Fibroblast of skin of left biceps (primary cell): Measurements from ENCODE around the gene PYCARD.
A peak's percentile ranks its signal among the peaks of the same experiment; 100 is the strongest.
"Not testable (repeated sequence)": the region's sequence is repeated elsewhere in the genome, so short reads cannot be mapped to it uniquely, and the experiment has no call there.

Experiments
- DNase-seq, 2 experiments: peaks; one replicate each; pipeline ENCODE4 v3.0.0-alpha.2; 2013; ENCODE audit warnings: low read depth in 2 of 2

Gene PYCARD

DNA sequence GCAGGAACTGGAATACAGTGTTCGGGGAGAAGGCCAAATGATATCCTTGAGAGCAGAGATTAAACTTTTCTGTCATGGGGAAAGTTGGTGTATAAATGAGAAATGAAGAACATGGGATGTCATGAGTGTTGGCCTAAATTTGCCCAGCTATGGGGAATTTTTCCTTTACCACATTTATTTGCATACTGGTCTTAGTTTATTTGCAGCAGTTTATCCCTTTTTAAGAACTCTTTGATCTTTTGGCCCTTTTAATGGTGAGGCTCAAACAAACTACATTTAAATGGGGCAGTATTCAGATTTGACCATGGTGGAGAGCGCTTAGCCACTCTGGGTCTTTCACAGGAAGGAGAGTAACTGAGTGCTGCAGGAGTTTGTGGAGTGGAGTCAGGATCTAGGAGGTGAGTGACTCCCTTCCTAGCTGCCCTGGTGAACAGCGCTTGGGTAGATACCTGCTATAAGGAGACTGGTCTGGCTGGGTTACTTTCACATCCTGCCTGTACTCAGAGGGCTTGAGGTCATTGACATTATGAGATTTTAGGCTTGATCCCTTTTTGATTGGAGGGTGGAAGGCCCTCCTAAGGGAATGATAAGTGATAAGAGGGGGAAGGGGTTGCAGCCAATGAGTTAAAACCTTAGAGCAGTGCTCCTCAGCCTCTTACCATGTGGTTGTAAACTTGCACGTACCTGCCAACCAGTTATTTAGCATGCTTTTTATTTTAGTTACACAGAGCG lies 10.7 kb downstream of the PYCARD start:
- DNase-seq, result no peak

GRCh38 chr16:31190818-31191444 lies 11.6 kb downstream of the PYCARD start:
- no peak for DNase-seq

GRCh38 chr16:31190061-31190460 lies 12.5 kb downstream of the PYCARD start:
- DNase-seq, result no peak

GRCh38 chr16:31189412-31189778 lies 13.2 kb downstream of the PYCARD start:
- no peak for DNase-seq

DNA sequence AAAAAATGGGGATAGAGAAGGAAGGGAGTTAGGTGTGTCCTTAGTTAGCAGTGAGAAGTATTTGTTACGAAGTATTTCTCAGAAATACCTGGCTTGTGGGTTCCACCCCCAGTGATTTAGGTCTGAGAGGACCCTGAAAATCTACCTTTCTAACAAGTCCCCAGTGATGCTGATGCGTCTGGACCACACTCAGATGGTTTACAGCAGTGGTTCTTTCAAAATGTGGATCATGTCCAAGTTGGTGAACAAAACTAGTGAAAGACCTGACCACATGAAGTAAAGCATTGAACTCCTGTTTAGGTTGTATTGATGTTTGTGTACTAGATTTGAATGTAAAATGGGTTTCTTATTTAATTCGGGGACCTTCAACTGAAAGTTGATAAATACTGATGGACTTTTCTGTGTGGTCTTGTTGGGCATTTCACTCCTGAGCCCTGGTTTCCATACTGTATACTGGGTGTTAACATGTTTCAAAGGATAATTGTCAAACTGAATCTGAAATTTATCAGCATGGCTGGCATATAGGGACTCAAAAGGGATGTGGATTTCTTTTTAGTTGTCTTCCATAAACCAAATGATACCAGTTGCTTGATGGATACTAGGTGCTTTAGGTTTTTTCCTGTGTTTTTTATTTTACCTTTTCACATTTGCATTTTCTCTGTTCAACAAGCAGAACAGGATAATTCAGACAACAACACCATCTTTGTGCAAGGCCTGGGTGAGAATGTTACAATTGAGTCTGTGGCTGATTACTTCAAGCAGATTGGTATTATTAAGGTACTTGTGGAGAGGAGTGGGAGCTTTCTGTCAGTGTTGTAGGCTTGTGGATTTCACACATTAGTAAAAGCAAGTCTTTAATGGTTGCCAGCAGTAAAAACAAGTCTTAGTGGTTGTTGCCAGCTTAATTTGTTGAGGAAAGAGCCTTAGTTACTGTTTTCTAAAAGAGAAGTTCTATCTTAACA lies 13.8 kb downstream of the PYCARD start:
- no peak for DNase-seq

DNA sequence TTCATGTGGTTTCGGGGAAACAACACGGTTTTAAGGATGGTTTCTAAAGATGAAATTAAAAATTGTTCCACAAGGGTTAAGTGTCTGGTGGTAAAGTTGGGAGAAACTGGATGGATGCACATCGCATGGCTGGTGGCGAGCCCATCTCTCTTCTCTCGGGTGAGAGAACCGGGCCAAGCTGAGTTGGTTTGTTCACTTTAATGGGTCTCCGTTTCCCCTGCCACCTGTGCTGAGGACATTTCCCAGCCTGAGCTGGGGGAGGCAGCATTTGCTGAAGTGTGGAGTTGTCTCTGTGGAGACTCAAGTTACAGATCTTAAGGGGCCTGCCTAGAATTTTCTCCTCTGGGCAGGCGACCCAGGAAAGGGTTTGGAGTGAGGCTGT lies 14.8 kb downstream of the PYCARD start:
- no peak for DNase-seq

GRCh38 chr16:31186930-31187807 lies 15.4 kb downstream of the PYCARD start:
- no peak for DNase-seq

DNA sequence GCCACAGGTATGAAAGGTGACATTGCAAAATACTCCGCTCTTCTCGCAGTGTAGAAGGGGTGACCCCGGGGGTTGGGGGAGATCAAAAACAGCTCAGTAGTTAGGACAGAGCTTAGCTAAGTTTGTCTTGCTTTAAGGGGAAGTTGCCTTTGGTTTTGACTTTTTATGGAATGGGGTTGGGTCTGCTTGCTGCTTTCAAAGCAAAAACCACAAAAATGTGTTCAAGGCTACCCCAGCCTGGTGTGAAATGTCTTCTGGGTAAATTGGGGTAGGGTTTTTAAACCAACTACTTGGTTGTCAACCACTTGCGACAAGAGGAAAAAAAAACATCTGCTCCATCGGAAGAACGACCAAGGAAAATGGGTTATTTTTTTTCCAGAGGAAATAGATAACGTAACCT lies 16.4 kb downstream of the PYCARD start:
- DNase-seq, result no peak

DNA sequence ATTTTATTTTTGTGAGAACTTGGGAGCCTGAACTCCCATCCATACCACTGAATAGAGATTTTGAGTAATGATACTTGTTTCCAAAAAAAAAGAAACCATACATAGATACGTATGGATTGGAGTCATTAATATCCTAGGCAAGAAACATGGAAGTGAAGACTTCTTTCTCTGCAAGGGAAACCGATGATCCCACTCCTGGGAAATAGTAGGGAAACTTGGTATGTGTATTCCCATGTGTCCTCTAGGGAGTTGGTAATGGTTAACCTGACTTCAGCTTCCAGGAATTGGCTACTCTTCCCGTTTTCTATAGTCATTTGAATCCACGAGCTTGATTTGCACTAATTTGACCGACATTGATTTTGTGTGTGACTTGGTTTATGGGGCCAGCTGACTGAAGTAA lies 17.2 kb downstream of the PYCARD start:
- no peak for DNase-seq

- no peak for DNase-seq
These were observed 17.7 kb downstream of the PYCARD start for GRCh38 chr16:31184888-31185287.

DNA sequence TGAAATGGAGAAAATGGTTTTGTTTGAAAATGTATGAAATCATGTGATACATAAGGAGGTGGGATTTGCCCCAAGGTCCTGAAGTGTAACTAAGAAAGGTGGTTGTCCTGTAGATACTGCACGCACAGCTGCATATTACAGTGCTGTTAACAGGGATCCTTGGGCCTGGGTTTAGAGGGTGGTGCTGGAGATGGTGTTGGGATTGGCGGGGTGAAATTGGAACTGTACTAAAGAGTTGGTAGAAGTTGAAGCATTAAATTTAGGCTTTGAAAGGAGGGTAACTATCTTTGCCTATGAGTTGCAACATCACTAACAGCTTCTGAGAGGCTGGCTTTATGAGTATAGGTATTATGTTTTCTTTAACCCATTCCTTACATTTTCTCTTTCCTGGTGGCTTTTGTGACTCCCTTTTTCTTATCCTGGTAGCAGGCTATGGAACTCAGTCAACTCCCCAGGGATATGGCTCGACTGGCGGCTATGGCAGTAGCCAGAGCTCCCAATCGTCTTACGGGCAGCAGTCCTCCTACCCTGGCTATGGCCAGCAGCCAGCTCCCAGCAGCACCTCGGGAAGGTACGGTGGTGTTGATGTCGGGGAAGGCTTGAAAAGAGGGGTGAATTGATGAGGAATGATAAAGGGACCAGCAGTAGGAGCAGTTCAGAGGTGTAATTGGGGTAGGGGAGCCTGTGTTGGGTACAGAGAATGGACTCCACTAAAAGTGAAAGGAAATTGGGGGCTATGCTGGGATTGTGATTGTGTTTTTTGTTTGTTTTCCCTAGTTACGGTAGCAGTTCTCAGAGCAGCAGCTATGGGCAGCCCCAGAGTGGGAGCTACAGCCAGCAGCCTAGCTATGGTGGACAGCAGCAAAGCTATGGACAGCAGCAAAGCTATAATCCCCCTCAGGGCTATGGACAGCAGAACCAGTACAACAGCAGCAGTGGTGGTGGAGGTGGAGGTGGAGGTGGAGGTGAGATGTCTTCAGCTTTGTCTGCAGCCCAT lies 18.8 kb downstream of the PYCARD start:
- DNase-seq, result no peak

DNA sequence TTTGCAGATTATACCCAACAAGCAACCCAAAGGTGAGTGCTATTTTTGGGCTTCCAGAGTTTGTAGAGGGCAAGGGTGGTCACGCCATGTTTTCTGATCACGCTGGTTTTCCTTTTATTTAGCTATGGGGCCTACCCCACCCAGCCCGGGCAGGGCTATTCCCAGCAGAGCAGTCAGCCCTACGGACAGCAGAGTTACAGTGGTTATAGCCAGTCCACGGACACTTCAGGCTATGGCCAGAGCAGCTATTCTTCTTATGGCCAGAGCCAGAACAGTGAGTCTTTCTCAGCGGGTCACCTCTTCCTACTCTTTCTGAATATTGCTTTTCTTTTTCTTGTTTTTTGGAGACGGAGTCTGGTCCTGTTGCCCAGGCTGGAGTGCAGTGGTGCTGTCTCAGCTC lies 20.2 kb downstream of the PYCARD start:
- no peak for DNase-seq

DNA sequence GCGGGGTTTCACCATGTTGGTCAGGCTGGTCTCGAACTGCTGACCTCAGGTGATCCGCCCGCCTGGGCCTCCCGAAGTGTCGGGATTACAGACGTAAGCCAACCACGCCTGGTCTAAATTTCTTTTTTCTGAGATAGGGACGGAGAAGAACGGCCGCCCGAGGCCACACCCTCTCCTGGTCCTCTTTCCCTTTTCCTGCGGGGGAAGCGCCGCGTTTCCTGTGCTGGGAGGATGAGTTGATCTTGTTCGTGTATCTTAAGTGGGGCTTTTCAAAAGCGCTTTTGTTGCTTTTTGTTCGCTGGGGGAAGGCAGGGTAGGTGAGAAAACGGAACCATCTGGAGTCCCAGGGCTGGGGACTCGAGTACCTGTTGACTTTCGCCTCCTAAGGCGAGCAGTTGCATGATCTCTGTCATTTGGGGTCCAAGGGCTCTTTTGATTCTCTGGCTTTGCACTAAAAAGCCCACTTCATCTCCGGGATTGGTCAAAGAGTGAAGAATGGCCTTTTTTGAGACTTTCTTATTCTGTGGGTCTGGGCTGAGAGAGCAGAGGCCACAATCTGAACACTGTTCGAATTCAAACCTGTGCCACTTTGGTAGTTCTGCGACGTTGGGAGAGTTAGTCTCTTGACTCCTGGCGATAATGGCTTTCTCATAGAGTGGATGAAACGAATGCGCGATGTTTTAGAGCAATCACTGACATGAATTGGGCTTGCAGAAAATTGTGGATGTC lies 21.3 kb downstream of the PYCARD start:
- DNase-seq, result no peak

GRCh38 chr16:31179747-31180459 lies 22.7 kb downstream of the PYCARD start, which contains the start of gene FUS:
FUS (plus strand) TSS chr16:31180139; CDS start chr16:31180215, 76 bp downstream.
- DNase-seq, result peak; percentile 68 to 69

- no peak for DNase-seq
These were observed 23.3 kb downstream of the PYCARD start for GRCh38 chr16:31179219-31179746.

DNA sequence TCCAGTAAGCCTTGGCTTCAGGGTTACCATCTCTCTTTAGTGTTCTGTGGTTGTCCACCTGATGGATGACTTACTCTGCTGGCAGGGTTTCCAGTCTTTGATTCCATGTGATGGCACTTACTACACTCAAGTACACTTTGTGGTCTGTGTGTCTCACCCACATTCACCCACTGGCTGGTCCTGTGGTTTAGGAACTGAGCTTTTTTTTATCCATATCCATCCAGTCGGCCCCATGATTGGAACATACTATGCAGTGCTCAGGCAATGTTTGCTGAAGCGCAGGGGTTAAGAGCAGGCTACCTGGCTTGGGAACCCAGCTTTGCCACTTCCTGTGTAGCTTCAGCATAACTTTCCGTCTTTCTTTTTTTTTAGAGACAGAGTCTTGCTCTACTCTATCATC lies 25.4 kb downstream of the PYCARD start:
- DNase-seq, result no peak

DNA sequence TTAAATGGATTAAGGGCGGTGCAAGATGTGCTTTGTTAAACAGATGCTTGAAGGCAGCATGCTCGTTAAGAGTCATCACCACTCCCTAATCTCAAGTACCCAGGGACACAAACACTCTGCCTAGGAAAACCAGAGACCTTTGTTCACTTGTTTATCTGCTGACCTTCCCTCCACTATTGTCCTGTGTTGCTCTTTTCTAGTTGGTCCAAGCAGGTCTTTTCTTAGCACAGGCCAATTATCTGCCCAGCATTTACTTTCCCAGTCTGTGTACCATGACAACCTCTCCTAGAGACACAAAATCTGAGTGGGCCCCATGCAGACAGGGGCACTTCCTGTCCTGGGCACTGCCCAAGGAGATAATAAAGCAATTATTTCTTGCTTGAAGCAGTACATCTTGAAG lies 32.5 kb downstream of the PYCARD start:
- not testable (repeated sequence) for DNase-seq

DNA sequence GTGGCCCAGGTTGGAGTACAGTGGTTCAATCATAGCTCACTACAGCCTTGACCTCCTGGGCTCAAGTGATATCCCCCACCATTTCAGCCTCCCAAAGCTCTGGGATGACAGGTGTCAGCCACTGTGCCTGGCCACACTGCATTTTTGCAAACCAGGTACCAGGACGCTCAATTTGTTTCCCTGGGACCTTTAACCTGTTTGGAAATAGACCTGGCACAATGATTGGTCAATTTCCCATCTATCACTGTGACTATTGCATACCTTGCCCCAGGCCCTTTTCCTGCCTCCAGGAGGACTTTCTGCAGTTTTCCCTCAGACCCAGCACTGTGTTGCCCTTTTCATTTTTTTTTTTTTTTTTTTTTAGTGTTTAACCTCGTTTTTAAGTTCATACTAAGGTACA lies 33.7 kb downstream of the PYCARD start:
- no peak for DNase-seq

DNA sequence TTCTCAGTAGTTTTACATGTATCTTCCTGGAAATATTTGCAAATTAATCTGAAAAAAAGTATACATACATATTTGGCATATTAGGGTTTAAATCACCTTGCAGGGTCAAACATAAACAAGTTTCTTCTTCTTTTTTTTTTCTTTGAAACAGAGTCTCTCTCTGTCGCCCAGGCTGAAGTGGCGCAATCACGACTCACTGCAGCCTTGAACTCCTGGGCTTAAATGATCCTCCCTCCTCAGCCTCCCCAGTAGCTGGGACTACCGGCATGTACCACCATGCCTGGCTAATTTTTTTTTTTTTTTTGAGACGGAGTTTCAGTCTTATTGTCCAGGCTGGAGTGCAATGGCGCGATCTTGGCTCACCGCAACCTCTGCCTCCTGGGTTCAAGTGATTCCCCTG lies 35.2 kb downstream of the PYCARD start:
- DNase-seq, result no peak
